ENCODE measurements around the gene ZNF746. TPM values are rescaled to one million over a fixed set of nuclear protein-coding genes. Genes with fewer than 3 reads are reported as not detected.

ZNF746 gene
- total RNA-seq, 1 experiment from 2014 or later: 22.2 TPM

DNA sequence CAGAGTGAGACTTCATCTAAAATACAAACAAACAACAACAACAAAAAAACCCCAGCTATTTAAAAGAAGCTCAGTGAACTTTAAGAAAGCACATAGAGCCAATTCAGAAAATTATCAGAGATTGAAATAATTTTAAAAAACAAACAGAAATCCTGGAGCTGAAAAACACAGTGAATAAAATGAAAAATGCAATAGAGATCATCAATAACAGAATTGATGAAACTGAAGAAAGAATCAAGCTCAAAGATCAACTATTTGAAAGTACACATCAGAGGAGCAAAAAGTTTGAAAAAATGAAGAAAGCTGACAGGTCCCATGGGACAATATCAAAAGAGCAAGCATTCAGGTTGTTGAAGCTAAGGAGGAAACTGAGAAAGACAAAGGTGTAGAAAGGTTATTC, 12.2 kb upstream of the ZNF746 start:
- ChIA-PET POLR2A (no interaction called here), CTCF (no interaction called here)
- H3K36me3 ChIP-seq (ENCODE audit: control insufficient read depth, insufficient read depth, low read length): no peaks in the 10 kb centered on the region
- no TSS peak for BruUV-seq (replicated peaks)
- H3K27me3 ChIP-seq (ENCODE audit: control insufficient read depth, insufficient read depth, low read length): no peaks in the 10 kb centered on the region
- in situ Hi-C loops (cut with HindIII; ENCODE audit: low pct_unique_long_range_greater_than_20kb, low sequenced_read_pairs) (no loop called here), intact Hi-C loops (cut with micrococcal nuclease; ENCODE audit: unreplicated experiment) (no loop called here)
- no peak for DNase-seq (ENCODE audit: low read depth, low spot score)
- ATAC-seq: no peak
- H3K4me1 ChIP-seq (ENCODE audit: control insufficient read depth, insufficient read depth, low read length): no peaks in the 10 kb centered on the region
- H3K9me3 ChIP-seq (ENCODE audit: control insufficient read depth, insufficient read depth, low read depth, low read length): peaks cover 10% of the 10 kb centered on the region; the same call in 1 of the 2 replicates
- no peak overlapping the region for H3K27ac ChIP-seq (ENCODE audit: low read length)
- TF ChIP-seq SIN3A (IDR thresholded peaks at IDR 0.05; ENCODE audit: borderline replicate concordance, insufficient read depth, low read depth, low read length) (no peak), TCF7L2 (IDR thresholded peaks at IDR 0.05; ENCODE audit: low read depth, low read length) (no peak), POLR2AphosphoS5 (IDR thresholded peaks at IDR 0.05; ENCODE audit: low read depth, low read length) (no peak)
- TF ChIP-seq, protein P1, sequence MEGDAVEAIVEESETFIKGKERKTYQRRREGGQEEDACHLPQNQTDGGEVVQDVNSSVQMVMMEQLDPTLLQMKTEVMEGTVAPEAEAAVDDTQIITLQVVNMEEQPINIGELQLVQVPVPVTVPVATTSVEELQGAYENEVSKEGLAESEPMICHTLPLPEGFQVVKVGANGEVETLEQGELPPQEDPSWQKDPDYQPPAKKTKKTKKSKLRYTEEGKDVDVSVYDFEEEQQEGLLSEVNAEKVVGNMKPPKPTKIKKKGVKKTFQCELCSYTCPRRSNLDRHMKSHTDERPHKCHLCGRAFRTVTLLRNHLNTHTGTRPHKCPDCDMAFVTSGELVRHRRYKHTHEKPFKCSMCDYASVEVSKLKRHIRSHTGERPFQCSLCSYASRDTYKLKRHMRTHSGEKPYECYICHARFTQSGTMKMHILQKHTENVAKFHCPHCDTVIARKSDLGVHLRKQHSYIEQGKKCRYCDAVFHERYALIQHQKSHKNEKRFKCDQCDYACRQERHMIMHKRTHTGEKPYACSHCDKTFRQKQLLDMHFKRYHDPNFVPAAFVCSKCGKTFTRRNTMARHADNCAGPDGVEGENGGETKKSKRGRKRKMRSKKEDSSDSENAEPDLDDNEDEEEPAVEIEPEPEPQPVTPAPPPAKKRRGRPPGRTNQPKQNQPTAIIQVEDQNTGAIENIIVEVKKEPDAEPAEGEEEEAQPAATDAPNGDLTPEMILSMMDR (IDR thresholded peaks at IDR 0.05): no peak
- TF ChIP-seq, protein P2, sequence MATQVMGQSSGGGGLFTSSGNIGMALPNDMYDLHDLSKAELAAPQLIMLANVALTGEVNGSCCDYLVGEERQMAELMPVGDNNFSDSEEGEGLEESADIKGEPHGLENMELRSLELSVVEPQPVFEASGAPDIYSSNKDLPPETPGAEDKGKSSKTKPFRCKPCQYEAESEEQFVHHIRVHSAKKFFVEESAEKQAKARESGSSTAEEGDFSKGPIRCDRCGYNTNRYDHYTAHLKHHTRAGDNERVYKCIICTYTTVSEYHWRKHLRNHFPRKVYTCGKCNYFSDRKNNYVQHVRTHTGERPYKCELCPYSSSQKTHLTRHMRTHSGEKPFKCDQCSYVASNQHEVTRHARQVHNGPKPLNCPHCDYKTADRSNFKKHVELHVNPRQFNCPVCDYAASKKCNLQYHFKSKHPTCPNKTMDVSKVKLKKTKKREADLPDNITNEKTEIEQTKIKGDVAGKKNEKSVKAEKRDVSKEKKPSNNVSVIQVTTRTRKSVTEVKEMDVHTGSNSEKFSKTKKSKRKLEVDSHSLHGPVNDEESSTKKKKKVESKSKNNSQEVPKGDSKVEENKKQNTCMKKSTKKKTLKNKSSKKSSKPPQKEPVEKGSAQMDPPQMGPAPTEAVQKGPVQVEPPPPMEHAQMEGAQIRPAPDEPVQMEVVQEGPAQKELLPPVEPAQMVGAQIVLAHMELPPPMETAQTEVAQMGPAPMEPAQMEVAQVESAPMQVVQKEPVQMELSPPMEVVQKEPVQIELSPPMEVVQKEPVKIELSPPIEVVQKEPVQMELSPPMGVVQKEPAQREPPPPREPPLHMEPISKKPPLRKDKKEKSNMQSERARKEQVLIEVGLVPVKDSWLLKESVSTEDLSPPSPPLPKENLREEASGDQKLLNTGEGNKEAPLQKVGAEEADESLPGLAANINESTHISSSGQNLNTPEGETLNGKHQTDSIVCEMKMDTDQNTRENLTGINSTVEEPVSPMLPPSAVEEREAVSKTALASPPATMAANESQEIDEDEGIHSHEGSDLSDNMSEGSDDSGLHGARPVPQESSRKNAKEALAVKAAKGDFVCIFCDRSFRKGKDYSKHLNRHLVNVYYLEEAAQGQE (IDR thresholded peaks at IDR 0.05; ENCODE audit: insufficient read depth in 1 of 2, low read depth in 2 of 2, low read length in 1 of 2): no peak
- H3K4me3 ChIP-seq (ENCODE audit: low read depth in 2 of 2, low read length in 2 of 2): no peak overlapping the region

DNA sequence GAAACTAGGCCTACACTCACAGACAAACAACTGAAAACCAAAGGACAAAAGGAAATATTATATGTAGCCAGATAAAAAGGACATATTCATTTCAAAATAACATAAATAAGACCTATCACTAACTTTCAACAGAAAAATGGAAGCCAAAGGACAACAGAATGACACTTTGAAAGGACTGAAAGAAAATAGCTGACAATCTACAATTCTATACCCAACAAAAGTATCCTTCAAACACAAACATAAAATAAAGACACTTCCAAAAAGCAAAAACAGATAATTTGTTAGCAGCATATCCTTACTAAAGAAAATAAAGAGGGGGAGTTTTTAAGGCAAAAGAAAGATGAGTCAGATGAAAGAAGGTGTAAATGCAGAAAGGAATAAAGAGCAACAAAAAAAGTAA, 7.9 kb upstream of the ZNF746 start:
- CTCF ChIA-PET: no interaction called here
- H3K27me3 ChIP-seq (ENCODE audit: control insufficient read depth, insufficient read depth, low read length): no peaks in the 10 kb centered on the region
- H3K4me1 ChIP-seq (ENCODE audit: control insufficient read depth, insufficient read depth, low read length): no peaks in the 10 kb centered on the region
- H3K4me3 ChIP-seq (ENCODE audit: low read depth in 2 of 2, low read length in 2 of 2): no peak overlapping the region
- POLR2A ChIA-PET: no interaction called here
- no peak overlapping the region for H3K27ac ChIP-seq (ENCODE audit: low read length)
- no peaks in the 10 kb centered on the region for H3K36me3 ChIP-seq (ENCODE audit: control insufficient read depth, insufficient read depth, low read length)
- DNase-seq (ENCODE audit: low read depth, low spot score) (no peak), ATAC-seq (no peak)
- in situ Hi-C loops (cut with HindIII; ENCODE audit: low pct_unique_long_range_greater_than_20kb, low sequenced_read_pairs) (no loop called here), intact Hi-C loops (cut with micrococcal nuclease; ENCODE audit: unreplicated experiment) (no loop called here)
- no TSS peak for BruUV-seq (replicated peaks)
- TF ChIP-seq SIN3A (IDR thresholded peaks at IDR 0.05; ENCODE audit: borderline replicate concordance, insufficient read depth, low read depth, low read length) (no peak), TCF7L2 (IDR thresholded peaks at IDR 0.05; ENCODE audit: low read depth, low read length) (no peak), POLR2AphosphoS5 (IDR thresholded peaks at IDR 0.05; ENCODE audit: low read depth, low read length) (no peak)
- TF ChIP-seq, protein P2 (IDR thresholded peaks at IDR 0.05; ENCODE audit: insufficient read depth in 1 of 2, low read depth in 2 of 2, low read length in 1 of 2): no peak
- TF ChIP-seq, protein P1 (IDR thresholded peaks at IDR 0.05): no peak
- peaks cover 10% of the 10 kb centered on the region; the same call in 1 of the 2 replicates for H3K9me3 ChIP-seq (ENCODE audit: control insufficient read depth, insufficient read depth, low read depth, low read length)
